PC-9 (cell line): ENCODE results near the gene MSL1. TPM values are rescaled to one million over a fixed set of nuclear protein-coding genes. Genes with fewer than 3 reads are reported as not detected.

ENCODE experiments used
- BruUV-seq: library from RNA; stranded (reverse); fragments of 400-500 nt; replicated peaks from 2 replicates; lab custom pipeline; 2021; lab: Mats Ljungman, UMichigan
- CTCF ChIA-PET: fragments of 300-600 bp; sonication (Branson Sonifier 250); formaldehyde crosslinking; loops from one replicate; lab custom pipeline; 2022; ENCODE audit warnings: antibody characterized with exemption; lab: Charles Lee
- POLR2A ChIA-PET: fragments of 300-600 bp; sonication (Branson Sonifier 250); formaldehyde crosslinking; loops from one replicate; lab custom pipeline; 2022; ENCODE audit warnings: antibody characterized with exemption; ENCODE audit not compliant: unreplicated experiment; lab: Charles Lee
- DNase-seq, 2 experiments: peaks; one replicate each; pipeline versions ENCODE4 v3.0.0 to v3.0.0-alpha.2; 2015 to 2022; ENCODE audit warnings: mixed read lengths in 1 of 2
- H2AFZ ChIP-seq: fragments of 200-600 bp; sonication (generic); 2 replicates; pipeline ENCODE4 v1.8.1; 2017; ENCODE audit warnings: antibody characterized with exemption
- H3F3A ChIP-seq: fragments of 200-600 bp; sonication (generic); 2 replicates; pipeline ENCODE4 v1.8.1; 2017; ENCODE audit warnings: antibody characterized with exemption, mild to moderate bottlenecking, low read depth; ENCODE audit not compliant: insufficient read depth
- H3K27ac ChIP-seq: fragments of 200-600 bp; sonication (generic); 2 replicates; pipeline ENCODE4 v1.6.1; 2016; ENCODE audit warnings: mixed run types
- H3K27me3 ChIP-seq: fragments of 200-600 bp; sonication (generic); 2 replicates; pipeline ENCODE4 v1.6.1; 2016; ENCODE audit warnings: low read depth, mixed run types; ENCODE audit not compliant: insufficient read depth
- H3K36me3 ChIP-seq: fragments of 200-600 bp; sonication (generic); 2 replicates; pipeline ENCODE4 v1.6.1; 2016; ENCODE audit warnings: low read depth, mixed run types
- H3K4me1 ChIP-seq: fragments of 200-600 bp; sonication (generic); replicated peaks from 2 replicates; pipeline ENCODE4 v1.6.1; 2016; ENCODE audit warnings: mixed run types; ENCODE audit not compliant: insufficient read depth
- H3K4me2 ChIP-seq: fragments of 200-600 bp; sonication (generic); 2 replicates; pipeline ENCODE4 v1.6.1; 2017; ENCODE audit warnings: mixed run types
- H3K4me3 ChIP-seq: fragments of 200-600 bp; sonication (generic); 2 replicates; pipeline ENCODE4 v1.6.1; 2016; ENCODE audit warnings: mixed run types
- H3K79me2 ChIP-seq: fragments of 200-600 bp; sonication (generic); 2 replicates; pipeline ENCODE4 v1.6.1; 2017; ENCODE audit warnings: low read depth, mixed run types
- H3K9me2 ChIP-seq: fragments of 200-600 bp; sonication (generic); 2 replicates; pipeline ENCODE4 v1.8.1; 2017; ENCODE audit warnings: mild to moderate bottlenecking; ENCODE audit not compliant: insufficient read depth
- H3K9me3 ChIP-seq: fragments of 200-600 bp; sonication (generic); 2 replicates; pipeline ENCODE4 v1.8.1; 2016; ENCODE audit warnings: low read depth; ENCODE audit not compliant: insufficient read depth
- H4K20me1 ChIP-seq: fragments of 200-600 bp; sonication (generic); 2 replicates; pipeline ENCODE4 v1.8.1; 2017; ENCODE audit not compliant: insufficient read depth
- CTCF ChIP-seq: fragments of 200-600 bp; sonication (generic); conservative IDR thresholded peaks from 2 replicates; pipeline ENCODE4 v1.6.1; 2017; ENCODE audit warnings: mixed run types, antibody characterized with exemption, mild to moderate bottlenecking, moderate library complexity
- EZH2 ChIP-seq: fragments of 200-600 bp; sonication (generic); IDR thresholded peaks from 2 replicates; pipeline ENCODE4 v1.8.0; 2017; ENCODE audit warnings: antibody characterized with exemption, low read depth
- intact Hi-C: fragments of 100-400 bp; cut with micrococcal nuclease; formaldehyde crosslinking; loops from one replicate; pipeline ENCODE4 v1.10.0; 2022; ENCODE audit not compliant: unreplicated experiment
- total RNA-seq: library from RNA; stranded (reverse); gene quantifications from 2 replicates; pipeline ENCODE4 v1.2.3, GENCODE V29; 2021

The MSL1 gene
- total RNA-seq, 1 experiment from 2014 or later, result 61.8 TPM

GRCh38 chr17:40124279-40125141, 2.7 kb downstream of the MSL1 start:
- intact Hi-C loops, result no loop called here
- no peak for DNase-seq
- H3K4me3 ChIP-seq, result peak overlapping the region; percentile 90
- H2AFZ ChIP-seq, result no peak overlapping the region
- H3K4me1 ChIP-seq, result peaks cover 26% of the 10 kb centered on the region
- peaks cover 66% of the 10 kb centered on the region for H3K79me2 ChIP-seq
- no peak for TF ChIP-seq EZH2
- no peak for TF ChIP-seq CTCF
- ChIA-PET POLR2A (interaction anchor here (0.6 to 0.8 kb wide), 2 partner anchors 8 to 24 kb away, joined by 3 to 5 read pairs; partner anchors contain the start of gene NR1D1), CTCF (interaction anchor here (0.7 to 2.6 kb wide), 2 partner anchors 11 to 50 kb away, joined by 3 to 10 read pairs; no protein-coding TSS in a partner anchor)
- no peaks in the 10 kb centered on the region for H3K9me3 ChIP-seq
- peaks cover 14% of the 10 kb centered on the region; the same call in 1 of the 2 replicates for H4K20me1 ChIP-seq
- no peaks in the 10 kb centered on the region for H3K9me2 ChIP-seq
- peaks cover 7% of the 10 kb centered on the region for H3F3A ChIP-seq
- H3K36me3 ChIP-seq, result peaks cover 21% of the 10 kb centered on the region
- TSS peak; percentile 28 for BruUV-seq
- no peak overlapping the region for H3K27ac ChIP-seq
- H3K27me3 ChIP-seq, result no peaks in the 10 kb centered on the region
- peak overlapping the region; percentile 97 for H3K4me2 ChIP-seq

GRCh38 chr17:40129498-40129897, 7.7 kb downstream of the MSL1 start:
- POLR2A ChIA-PET, result interaction anchor here (0.6 kb wide), 1 partner anchor 30 kb away, joined by 4 read pairs; no protein-coding TSS in a partner anchor
- H3K4me1 ChIP-seq, result peaks cover 9% of the 10 kb centered on the region
- H3F3A ChIP-seq, result peaks cover 28% of the 10 kb centered on the region
- H3K9me2 ChIP-seq, result no peaks in the 10 kb centered on the region
- CTCF ChIA-PET, result interaction anchor here (0.6 kb wide), 1 partner anchor 20 kb away, joined by 7 read pairs; no protein-coding TSS in a partner anchor
- no peak for DNase-seq
- no peak overlapping the region for H3K4me2 ChIP-seq
- H3K27me3 ChIP-seq, result no peaks in the 10 kb centered on the region
- H3K79me2 ChIP-seq, result peaks cover 25% of the 10 kb centered on the region
- intact Hi-C loops, result no loop called here
- no peak overlapping the region for H3K27ac ChIP-seq
- H3K4me3 ChIP-seq, result no peak overlapping the region
- BruUV-seq, result no TSS peak
- H4K20me1 ChIP-seq, result peaks cover 11% of the 10 kb centered on the region; the same call in 1 of the 2 replicates
- H3K36me3 ChIP-seq, result peaks cover 65% of the 10 kb centered on the region
- H3K9me3 ChIP-seq, result no peaks in the 10 kb centered on the region
- no peak overlapping the region for H2AFZ ChIP-seq
- TF ChIP-seq CTCF (no peak), EZH2 (no peak)

- POLR2A ChIA-PET, result interaction anchor here (0.6 kb wide), 1 partner anchor 89 kb away, joined by 4 read pairs; the partner anchor contains the start of gene WIPF2
- peaks cover 72% of the 10 kb centered on the region for H3K36me3 ChIP-seq
These were observed 8.7 kb downstream of the MSL1 start for GRCh38 chr17:40130352-40131042.

More at GRCh38 chr17:40130352-40131042, 8.7 kb downstream of the MSL1 start:
- TF ChIP-seq CTCF, result no peak
- no peak for TF ChIP-seq EZH2
- Histone ChIP-seq H3K4me1 (no peaks in the 10 kb centered on the region), H3K4me3 (no peak overlapping the region), H3K4me2 (no peak overlapping the region), H3K9me2 (no peaks in the 10 kb centered on the region), H4K20me1 (peaks cover 2% of the 10 kb centered on the region; the same call in 1 of the 2 replicates), H3K27ac (no peak overlapping the region), H2AFZ (no peak overlapping the region), H3K9me3 (no peaks in the 10 kb centered on the region), H3F3A (peaks cover 37% of the 10 kb centered on the region), H3K79me2 (peaks cover 15% of the 10 kb centered on the region), H3K27me3 (no peaks in the 10 kb centered on the region)
- intact Hi-C loops, result no loop called here
- BruUV-seq, result no TSS peak
- no peak for DNase-seq
- CTCF ChIA-PET, result no interaction called here
